GM12873 (cell line): ENCODE results near the gene MT4.

Experiments used
- TF ChIP-seq, protein P1 (sequence below): IDR thresholded peaks from 2 replicates; pipeline ENCODE4 v1.5.1; 2012; ENCODE audit warnings: low read depth, mild to moderate bottlenecking, moderate library complexity, low read length, control low read depth; ENCODE audit not compliant: insufficient read depth; ENCODE audit errors: missing control alignments

Gene MT4

DNA sequence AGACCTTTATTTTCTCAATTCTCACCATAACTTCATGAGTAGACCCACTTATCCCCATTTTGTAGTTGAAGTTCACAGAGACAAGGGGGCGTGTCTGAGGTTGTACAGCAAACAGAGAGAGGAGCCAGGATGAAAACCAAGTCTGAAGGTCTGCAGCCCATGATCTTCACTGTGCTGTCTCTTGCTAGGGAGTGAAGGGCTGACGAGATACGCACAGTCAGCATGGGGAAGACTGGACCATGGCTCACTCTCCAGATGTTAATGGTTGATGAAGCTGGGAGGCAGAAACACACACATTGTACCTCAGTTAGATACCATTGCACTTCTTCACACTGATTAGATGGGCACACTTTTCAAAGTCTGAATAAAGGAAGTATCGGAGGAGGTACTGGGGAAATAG, 5.8 kb upstream of the MT4 start:
- TF ChIP-seq, protein P1, sequence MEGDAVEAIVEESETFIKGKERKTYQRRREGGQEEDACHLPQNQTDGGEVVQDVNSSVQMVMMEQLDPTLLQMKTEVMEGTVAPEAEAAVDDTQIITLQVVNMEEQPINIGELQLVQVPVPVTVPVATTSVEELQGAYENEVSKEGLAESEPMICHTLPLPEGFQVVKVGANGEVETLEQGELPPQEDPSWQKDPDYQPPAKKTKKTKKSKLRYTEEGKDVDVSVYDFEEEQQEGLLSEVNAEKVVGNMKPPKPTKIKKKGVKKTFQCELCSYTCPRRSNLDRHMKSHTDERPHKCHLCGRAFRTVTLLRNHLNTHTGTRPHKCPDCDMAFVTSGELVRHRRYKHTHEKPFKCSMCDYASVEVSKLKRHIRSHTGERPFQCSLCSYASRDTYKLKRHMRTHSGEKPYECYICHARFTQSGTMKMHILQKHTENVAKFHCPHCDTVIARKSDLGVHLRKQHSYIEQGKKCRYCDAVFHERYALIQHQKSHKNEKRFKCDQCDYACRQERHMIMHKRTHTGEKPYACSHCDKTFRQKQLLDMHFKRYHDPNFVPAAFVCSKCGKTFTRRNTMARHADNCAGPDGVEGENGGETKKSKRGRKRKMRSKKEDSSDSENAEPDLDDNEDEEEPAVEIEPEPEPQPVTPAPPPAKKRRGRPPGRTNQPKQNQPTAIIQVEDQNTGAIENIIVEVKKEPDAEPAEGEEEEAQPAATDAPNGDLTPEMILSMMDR: no peak

DNA sequence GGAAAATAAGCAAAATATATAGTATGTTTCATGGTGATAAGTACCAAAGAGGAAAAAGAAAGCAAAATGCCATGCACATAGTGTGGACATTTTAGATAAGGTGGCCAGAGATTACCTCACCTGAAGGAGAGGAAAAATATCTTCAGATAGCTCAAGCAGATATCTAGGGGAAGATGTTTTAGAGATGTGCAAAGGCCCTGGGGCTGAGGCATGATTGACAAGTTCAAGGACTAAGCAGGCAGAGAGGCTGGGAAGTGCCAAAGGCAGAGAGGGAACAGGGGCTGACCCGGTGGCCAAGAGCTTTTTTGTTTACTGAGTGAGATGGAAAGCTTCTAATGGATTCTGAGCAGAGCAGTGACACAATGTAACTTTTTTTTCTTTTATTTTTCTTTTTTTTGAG, 4.4 kb upstream of the MT4 start:
- TF ChIP-seq, protein P1: no peak

DNA sequence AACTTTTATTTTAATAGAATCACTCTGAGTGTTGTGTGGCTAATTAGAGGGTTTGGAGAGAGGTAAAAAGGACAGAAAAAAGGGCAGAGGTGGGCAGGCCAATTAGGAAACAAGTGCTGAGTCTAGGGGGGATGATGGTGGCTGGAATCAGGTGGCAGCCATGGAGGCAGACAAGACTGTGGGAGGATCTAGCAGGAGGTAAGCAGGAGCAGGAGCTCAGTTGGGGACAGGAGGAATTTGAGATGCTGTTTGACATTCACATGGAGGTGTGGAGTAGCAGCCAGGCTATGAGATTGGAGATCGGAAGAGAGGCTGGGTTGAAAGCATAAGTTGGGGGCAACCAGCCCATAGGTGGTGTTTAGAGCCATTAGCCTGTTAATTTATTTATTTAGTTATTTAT, 3.7 kb upstream of the MT4 start:
- TF ChIP-seq, protein P1: no peak

DNA sequence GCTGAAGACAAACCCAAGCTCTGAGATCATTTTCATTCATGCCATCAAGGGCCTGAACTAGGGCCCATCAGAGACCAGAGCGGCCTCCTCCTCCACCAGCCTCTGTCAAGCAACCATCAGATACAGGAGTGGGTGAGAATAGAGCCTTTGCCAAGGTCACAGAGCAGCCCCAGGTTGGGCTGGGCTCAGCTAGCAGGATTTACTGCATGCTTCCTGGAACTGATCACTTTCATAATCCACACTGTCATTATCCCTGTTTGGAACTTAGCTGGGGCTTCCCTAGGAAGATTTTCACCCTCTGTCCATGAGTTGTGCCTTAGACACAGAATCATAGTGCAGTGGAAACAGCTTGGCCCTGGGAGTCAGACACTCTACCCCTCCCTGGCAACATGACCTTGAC, 5.1 kb downstream of the MT4 start:
- TF ChIP-seq, protein P1: no peak

DNA sequence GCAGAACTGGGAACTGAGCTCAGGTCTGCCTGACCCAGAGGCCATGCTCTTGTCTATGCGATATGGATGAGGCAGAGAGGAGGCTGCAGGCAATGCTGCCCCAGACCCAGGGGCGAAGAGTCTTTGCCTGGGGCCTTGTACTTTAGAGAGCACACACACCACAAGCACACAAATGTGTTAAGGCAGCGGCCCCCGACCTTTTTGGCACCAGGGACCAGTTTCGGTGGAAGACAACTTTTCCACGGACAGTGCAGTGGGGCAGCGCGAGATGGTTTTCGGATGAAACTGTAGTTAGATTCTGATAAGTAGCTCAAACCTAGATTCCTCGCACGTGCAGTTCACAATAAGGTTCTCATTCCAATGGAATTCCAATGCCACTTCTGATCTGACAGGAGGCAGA, 6.7 kb downstream of the MT4 start:
- TF ChIP-seq, protein P1: no peak

DNA sequence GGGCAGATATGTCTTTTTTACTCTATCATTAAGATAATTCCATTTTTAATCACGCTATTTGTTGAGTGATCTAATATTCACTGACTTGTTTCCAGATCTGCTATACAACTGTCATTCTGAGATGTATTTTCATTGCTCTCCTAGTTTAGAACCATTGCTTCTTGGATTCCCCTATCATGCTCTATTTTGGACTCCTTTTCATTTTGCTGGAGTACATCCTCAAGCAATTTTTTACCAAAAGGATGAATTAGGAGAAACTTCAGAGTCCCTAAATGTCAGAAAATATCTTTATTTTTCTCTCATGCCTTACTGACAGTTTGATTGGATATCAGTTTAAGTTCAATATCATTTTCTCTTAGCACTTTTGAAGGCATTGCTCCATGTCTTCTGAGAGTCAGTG, 9.8 kb downstream of the MT4 start:
- TF ChIP-seq, protein P1: no peak

DNA sequence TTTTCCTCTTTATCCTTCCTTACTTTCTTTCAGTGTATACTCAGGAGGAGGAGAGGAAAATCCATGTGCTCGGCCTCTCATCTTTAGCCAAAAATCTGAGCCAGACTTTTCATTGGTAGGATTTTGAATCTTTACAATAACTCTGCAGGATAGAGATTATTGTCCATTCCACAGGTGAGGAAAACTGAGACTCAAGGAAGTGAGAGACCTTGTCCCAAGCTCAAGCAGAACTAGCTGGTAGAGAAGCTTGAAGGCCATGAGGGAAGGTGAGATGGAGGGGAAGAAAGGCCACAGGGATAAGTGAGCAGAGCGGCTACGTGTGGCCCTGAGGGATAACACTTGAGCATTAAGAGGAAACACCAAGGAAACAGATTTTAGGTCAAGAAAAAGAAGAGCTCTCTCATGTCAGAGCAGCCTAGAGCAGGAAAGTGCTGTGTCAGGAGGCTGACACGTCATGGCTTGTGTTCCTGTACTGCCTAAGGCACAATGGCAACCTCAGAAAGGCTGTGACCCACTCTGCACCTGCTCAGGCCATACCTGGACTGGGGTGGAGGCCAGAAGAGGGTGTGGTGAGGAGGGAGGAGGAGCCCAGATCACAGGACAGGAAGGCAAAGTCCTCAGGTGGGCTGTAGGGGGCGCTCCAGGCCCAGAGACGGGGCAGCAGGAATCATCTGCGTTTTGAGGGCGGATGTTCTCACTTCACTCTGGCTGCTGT, 11.9 kb downstream of the MT4 start:
- TF ChIP-seq, protein P1: peak; percentile 94
